Measurements from ENCODE around the gene BCL3. TPM values are rescaled to one million over a fixed set of nuclear protein-coding genes. Genes with fewer than 3 reads are reported as not detected.

Gene BCL3
- polyA plus RNA-seq, 1 of the 3 experiments (the other 2 are of a cell fraction) = 19.2 TPM

GRCh38 chr19:44741841-44742329 lies 6.6 kb upstream of the BCL3 start (continued):
- TF ChIP-seq RXRA (IDR thresholded peaks at IDR 0.05; ENCODE audit: borderline replicate concordance, low read depth) (peak; percentile 92), EZH2phosphoT487 (IDR thresholded peaks at IDR 0.05; ENCODE audit: borderline replicate concordance, low read depth) (no peak), NRF1 (IDR thresholded peaks at IDR 0.05; ENCODE audit: low read depth, low read length) (no peak), USF1 (IDR thresholded peaks at IDR 0.05; ENCODE audit: borderline replicate concordance, low read depth) (peak; percentile 33; the same call in 1 of the 2 replicates)

- TF ChIP-seq RCOR1 (IDR thresholded peaks at IDR 0.05; ENCODE audit: low read length) (no peak), ELF1 (IDR thresholded peaks at IDR 0.05) (no peak), USF2 (IDR thresholded peaks at IDR 0.05; ENCODE audit: borderline replicate concordance, low read depth, low read length) (no peak), IRF3 (IDR thresholded peaks at IDR 0.05; ENCODE audit: low read depth, low read length) (no peak), REST (IDR thresholded peaks at IDR 0.05; ENCODE audit: low read depth, low read length) (no peak), CTCF (IDR thresholded peaks at IDR 0.05) (no peak), EP300 (IDR thresholded peaks at IDR 0.05; ENCODE audit: borderline replicate concordance in 1 of 2, low read depth in 1 of 2, low read length in 1 of 2) (no peak)
- H3K27ac ChIP-seq (ENCODE audit: low read depth in 2 of 2, low read length in 1 of 2) = peak overlapping the region; percentile 36 to 94
- H3K79me2 ChIP-seq (ENCODE audit: insufficient read depth) = no peaks in the 10 kb centered on the region
- peak overlapping the region; percentile 64 for H3K4me2 ChIP-seq
- 53% methylated on average over 20 of the region's 20 CpGs for WGBS (ENCODE audit: low lambda C conversion rate)
- H3K4me3 ChIP-seq (ENCODE audit: low read depth in 2 of 2, low read length in 1 of 2) = no peak overlapping the region; a peak in 1 of 4 replicates
- no peaks in the 10 kb centered on the region for H3K36me3 ChIP-seq (replicated peaks in 1 of 2; ENCODE audit: control insufficient read depth in 1 of 2, insufficient read depth in 2 of 2, low read length in 1 of 2)
- peak overlapping the region; percentile 68; the same call in 1 of the 2 replicates for H2AFZ ChIP-seq (ENCODE audit: low read depth)
- H3K9me3 ChIP-seq = no peaks in the 10 kb centered on the region
- H3F3A ChIP-seq (replicated peaks; ENCODE audit: insufficient read depth) = peaks cover 20% of the 10 kb centered on the region
- peak overlapping the region; percentile 48 for H3K9ac ChIP-seq
- no peaks in the 10 kb centered on the region for H3K27me3 ChIP-seq (ENCODE audit: insufficient read depth)
- ChIA-PET POLR2A (no interaction called here), CTCF (interaction anchor here (0.6 to 11.9 kb wide), 8 partner anchors 11 to 53 kb away, joined by 3 to 92 read pairs (median 4); no protein-coding TSS in a partner anchor)
- no peak for DNase-seq
- no peaks in the 10 kb centered on the region for H4K20me1 ChIP-seq (ENCODE audit: insufficient read depth)
- no peaks in the 10 kb centered on the region for H3K9me2 ChIP-seq
- peaks cover 7 to 16% of the 10 kb centered on the region in 2 experiments; a peak in 3 of 4 replicates for H3K4me1 ChIP-seq (ENCODE audit: control insufficient read depth in 1 of 2, insufficient read depth in 2 of 2, low read depth in 1 of 2, low read length in 1 of 2)
Measured at GRCh38 chr19:44742330-44743061, 6.0 kb upstream of the BCL3 start.

Measured in SK-N-SH (cell line).